ENCODE results near the gene TFAP2C.
"Not testable (repeated sequence)": the region's sequence is repeated elsewhere in the genome, so short reads cannot be mapped to it uniquely, and the experiment has no call there.

TFAP2C gene

GRCh38 chr20:56653211-56653610 is 24.1 kb downstream of the TFAP2C start:
- DNase-seq (ENCODE audit: low read depth): no peak

DNA sequence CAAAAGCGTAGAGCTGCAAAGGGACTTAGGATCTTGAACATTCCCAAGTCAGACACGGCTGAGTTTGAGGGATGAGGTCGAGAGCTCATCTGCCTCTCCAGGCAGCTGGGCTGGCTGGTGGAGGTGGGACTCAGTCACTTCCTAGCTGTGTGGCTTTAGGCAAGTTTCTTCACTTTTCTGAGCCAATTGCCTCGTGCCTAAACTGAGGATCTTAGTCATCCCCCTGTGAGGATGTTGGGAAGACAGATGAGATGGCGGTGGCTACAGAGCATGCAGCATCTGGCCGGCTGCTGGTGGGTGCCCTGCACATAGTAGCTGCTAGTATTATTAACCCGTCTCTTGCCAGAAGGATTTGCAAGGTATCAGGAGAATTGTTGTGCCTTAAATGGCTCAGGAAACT is 27.5 kb downstream of the TFAP2C start:
- DNase-seq (ENCODE audit: low read depth): no peak

DNA sequence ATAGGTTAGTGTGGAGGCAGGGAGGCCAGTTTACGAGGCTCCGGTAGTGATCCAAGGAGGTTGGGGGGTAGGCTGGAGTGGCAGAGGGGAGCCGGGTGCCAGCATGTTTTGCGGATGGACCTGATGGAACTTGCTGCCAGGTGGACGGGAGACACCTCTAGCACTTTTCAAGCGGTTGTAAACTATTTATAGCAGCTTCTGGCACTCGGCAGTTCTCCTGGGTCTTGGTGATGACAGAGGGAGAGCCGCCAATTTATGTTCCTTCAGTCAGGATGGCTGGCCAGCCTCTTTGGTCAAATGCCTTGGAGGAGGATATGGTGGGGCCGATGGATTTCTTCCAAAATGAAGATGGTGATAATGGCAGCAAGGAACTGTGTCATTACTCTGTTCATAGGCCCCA is 28.8 kb downstream of the TFAP2C start:
- DNase-seq (ENCODE audit: low read depth): no peak

DNA sequence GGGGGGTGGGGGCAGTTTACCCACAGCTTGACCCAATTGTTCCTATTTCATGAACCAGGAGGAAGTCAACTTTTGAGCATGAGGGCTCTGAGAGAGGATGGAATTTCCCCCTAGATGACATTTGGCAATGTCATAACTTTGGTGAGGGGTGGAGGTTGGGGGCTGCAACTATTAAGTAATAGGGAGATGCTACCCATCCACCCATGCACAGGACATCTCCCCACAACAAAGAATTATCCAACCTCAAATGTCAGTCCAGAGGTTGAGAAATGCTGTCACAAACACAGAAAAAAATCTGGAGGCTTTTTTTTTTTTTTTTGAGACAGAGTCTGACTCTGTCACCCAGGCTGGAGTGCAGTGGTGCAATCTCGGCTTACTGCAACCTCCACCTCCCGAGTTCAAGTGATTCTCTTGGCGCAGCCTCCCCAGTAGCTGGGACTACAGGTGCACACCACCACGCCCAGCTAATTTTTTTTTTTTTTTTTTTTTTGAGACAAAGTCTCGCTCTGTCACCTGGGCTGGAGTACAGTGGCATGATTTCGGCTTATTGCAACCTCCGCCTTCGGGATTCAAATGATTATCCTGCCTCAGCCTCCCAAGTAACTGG is 29.3 kb downstream of the TFAP2C start:
- DNase-seq (ENCODE audit: low read depth): not testable (repeated sequence)

DNA sequence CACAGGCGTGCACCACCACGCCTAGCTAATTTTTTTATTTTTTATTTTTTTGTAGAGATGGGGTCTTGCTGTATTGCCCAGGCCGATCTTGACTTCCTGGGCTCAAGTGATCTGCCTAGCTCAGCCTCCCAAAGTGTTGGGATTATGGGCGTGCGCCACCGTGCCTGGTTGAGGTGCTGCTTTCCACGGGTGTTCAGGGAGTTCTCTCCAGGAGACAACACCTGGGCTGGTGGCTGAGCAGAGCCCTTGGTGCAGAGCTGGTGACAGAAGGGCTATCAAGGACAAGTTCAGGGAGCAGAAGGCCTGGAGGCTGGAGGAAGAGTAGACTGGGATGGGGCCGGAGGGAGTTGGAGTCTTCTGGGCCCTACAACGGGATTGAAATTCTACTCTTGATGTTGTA is 34.6 kb downstream of the TFAP2C start:
- no peak for DNase-seq (ENCODE audit: low read depth)

GRCh38 chr20:56664796-56665195 is 35.7 kb downstream of the TFAP2C start:
- DNase-seq (ENCODE audit: low read depth): no peak

DNA sequence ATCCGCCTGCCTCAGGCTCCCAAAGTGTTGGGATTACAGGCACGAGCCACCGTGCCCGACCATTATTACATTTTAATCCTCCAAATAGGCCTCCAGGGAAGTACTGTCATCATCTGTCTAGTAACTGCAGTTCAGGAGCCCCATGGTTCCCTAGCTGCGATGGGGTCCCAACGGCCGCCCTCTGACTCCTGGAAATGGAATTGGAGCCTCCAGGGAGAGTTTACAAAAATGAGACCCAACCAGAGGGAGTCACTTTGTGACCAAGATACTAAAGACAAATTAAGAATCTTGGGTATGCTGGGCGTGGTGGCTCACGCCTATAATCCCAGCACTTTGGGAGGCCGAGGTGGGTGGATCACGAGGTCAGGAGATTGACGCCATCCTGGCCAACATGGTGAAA is 36.7 kb downstream of the TFAP2C start:
- DNase-seq (ENCODE audit: low read depth): no peak

- DNase-seq (ENCODE audit: low read depth): no peak
These were observed 44.3 kb downstream of the TFAP2C start for GRCh38 chr20:56673450-56673849.

DNA sequence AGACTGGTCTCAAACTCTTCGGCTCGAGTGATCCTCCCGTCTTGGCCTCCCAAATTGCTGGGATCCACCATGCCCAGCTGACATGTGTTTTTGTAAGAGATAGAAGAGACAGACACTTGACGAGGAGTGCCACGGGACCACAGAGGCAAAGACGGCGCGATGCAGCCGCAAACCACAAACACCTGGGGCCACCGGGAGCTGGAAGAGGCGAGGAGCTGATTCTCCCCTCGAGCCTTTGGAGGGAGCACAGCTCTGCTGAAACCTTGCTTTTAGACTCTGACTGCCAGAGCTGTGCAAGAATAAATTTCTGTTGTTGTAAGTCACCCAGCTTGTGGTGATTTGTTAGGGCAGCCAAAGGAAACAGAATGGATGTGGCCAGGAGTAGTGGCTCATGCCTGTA is 46.9 kb downstream of the TFAP2C start:
- DNase-seq (ENCODE audit: low read depth): no peak

GRCh38 chr20:56676679-56677078 is 47.6 kb downstream of the TFAP2C start:
- no peak for DNase-seq (ENCODE audit: low read depth)

DNA sequence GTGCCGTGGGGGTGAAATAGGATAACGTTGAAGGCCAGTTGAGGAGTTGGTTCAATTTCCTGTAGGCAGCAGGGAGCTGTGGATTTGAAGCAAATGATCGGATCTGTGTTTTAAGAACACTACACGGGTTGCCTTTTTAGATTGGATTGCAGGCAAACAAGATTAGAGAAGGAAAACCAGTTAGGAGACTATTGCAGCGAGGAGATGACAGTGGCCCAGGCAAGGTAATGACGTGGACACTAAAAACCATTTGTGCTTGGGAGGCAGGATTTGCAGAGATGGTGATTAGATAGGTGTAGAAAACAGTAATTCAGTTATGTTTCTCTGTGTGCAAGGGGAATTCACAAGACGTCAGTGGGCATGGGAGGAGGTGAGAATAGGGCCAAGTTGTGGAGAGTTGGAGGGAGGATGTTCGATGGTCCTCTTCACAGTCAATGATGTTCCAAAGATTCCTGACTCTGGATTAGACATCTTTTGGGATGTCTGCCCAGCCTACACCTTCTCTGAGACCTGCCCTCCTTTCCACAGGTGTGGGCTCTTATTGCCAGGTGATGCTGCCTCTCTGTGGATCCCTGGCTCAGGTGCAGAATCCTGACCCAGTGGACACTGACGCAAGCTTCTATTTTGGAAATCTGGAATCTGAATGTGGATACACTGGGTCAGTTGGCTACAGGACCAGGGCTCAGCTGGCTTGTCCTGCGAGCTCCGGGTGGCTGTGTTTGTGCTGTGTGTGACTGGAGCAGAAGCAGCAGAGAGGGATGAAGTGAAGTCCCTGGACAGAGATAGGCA is 54.2 kb downstream of the TFAP2C start:
- no peak for DNase-seq (ENCODE audit: low read depth)

- no peak for DNase-seq (ENCODE audit: low read depth)
These were observed 56.8 kb downstream of the TFAP2C start for GRCh38 chr20:56685879-56686278.

- no peak for DNase-seq (ENCODE audit: low read depth)
These were observed 58.0 kb downstream of the TFAP2C start for GRCh38 chr20:56687061-56687460.

- no peak for DNase-seq (ENCODE audit: low read depth)
These were observed 59.0 kb downstream of the TFAP2C start for GRCh38 chr20:56688106-56688505.

Measured in stromal cell of bone marrow (primary cell).